Skeletal muscle satellite cell (primary cell): Measurements from ENCODE around the gene CARMIL3.
"Not testable (repeated sequence)": the region's sequence is repeated elsewhere in the genome, so short reads cannot be mapped to it uniquely, and the experiment has no call there.

Experiments
- H3K27me3 ChIP-seq: 2 replicates; pipeline ENCODE4 v1.7.0; 2013; ENCODE audit warnings: low read length; ENCODE audit not compliant: control insufficient read depth, insufficient read depth
- H3K36me3 ChIP-seq: 2 replicates; pipeline ENCODE4 v1.7.0; 2013; ENCODE audit warnings: mild to moderate bottlenecking, control low read depth, low read length; ENCODE audit not compliant: insufficient read depth
- H3K4me1 ChIP-seq: 2 replicates; pipeline ENCODE4 v1.7.0; 2013; ENCODE audit warnings: low read length; ENCODE audit not compliant: control insufficient read depth, insufficient read depth
- H3K4me2 ChIP-seq: 2 replicates; pipeline ENCODE4 v1.7.0; 2013; ENCODE audit warnings: mild to moderate bottlenecking, low read length
- H3K4me3 ChIP-seq: 2 replicates; pipeline ENCODE4 v1.7.0; 2013; ENCODE audit warnings: low read length
- H3K9ac ChIP-seq: 2 replicates; pipeline ENCODE4 v1.7.0; 2013; ENCODE audit warnings: mild to moderate bottlenecking, low read depth, low read length, moderate library complexity
- H3K9me3 ChIP-seq: replicated peaks from 2 replicates; pipeline ENCODE4 v1.7.0; 2013; ENCODE audit warnings: mild to moderate bottlenecking, control low read depth, low read length

CARMIL3 gene

GRCh38 chr14:24103451-24103850 lies 51.6 kb downstream of the CARMIL3 start:
- Histone ChIP-seq H3K9me3 (no peaks in the 10 kb centered on the region), H3K4me3 (no peak overlapping the region), H3K4me2 (no peak overlapping the region), H3K36me3 (peaks cover 9% of the 10 kb centered on the region), H3K27me3 (no peaks in the 10 kb centered on the region), H3K4me1 (peaks cover 4% of the 10 kb centered on the region), H3K9ac (no peak overlapping the region)

GRCh38 chr14:24105609-24106239 lies 53.9 kb downstream of the CARMIL3 start:
- not testable (repeated sequence) for H3K27me3 ChIP-seq, H3K4me1 ChIP-seq, H3K4me3 ChIP-seq, H3K36me3 ChIP-seq, H3K9me3 ChIP-seq, H3K4me2 ChIP-seq, H3K9ac ChIP-seq

GRCh38 chr14:24106672-24107271 lies 55.0 kb downstream of the CARMIL3 start:
- no peak overlapping the region for H3K9ac ChIP-seq
- no peaks in the 10 kb centered on the region for H3K36me3 ChIP-seq

GRCh38 chr14:24108336-24108874 lies 56.6 kb downstream of the CARMIL3 start:
- Histone ChIP-seq H3K9ac (no peak overlapping the region), H3K4me1 (peaks cover 8% of the 10 kb centered on the region), H3K9me3 (no peaks in the 10 kb centered on the region), H3K36me3 (no peaks in the 10 kb centered on the region), H3K4me2 (no peak overlapping the region), H3K27me3 (no peaks in the 10 kb centered on the region), H3K4me3 (no peak overlapping the region)

More at GRCh38 chr14:24106672-24107271, 55.0 kb downstream of the CARMIL3 start:
- Histone ChIP-seq H3K4me3 (no peak overlapping the region), H3K27me3 (no peaks in the 10 kb centered on the region), H3K4me2 (no peak overlapping the region), H3K9me3 (no peaks in the 10 kb centered on the region), H3K4me1 (peaks cover 6% of the 10 kb centered on the region)

GRCh38 chr14:24110060-24110459 lies 58.3 kb downstream of the CARMIL3 start:
- no peaks in the 10 kb centered on the region for H3K27me3 ChIP-seq
- H3K4me1 ChIP-seq: peaks cover 11% of the 10 kb centered on the region
- H3K4me3 ChIP-seq: no peak overlapping the region

GRCh38 chr14:24110523-24110922 lies 58.7 kb downstream of the CARMIL3 start:
- H3K4me1 ChIP-seq: peaks cover 13% of the 10 kb centered on the region
- no peak overlapping the region for H3K9ac ChIP-seq
- H3K36me3 ChIP-seq: no peaks in the 10 kb centered on the region
- no peak overlapping the region for H3K4me2 ChIP-seq
- H3K9me3 ChIP-seq: no peaks in the 10 kb centered on the region
- no peaks in the 10 kb centered on the region for H3K27me3 ChIP-seq
- no peak overlapping the region for H3K4me3 ChIP-seq

More at GRCh38 chr14:24110060-24110459, 58.3 kb downstream of the CARMIL3 start:
- no peak overlapping the region for H3K9ac ChIP-seq
- no peaks in the 10 kb centered on the region for H3K36me3 ChIP-seq
- H3K9me3 ChIP-seq: no peaks in the 10 kb centered on the region
- no peak overlapping the region for H3K4me2 ChIP-seq

- Histone ChIP-seq H3K9me3 (no peaks in the 10 kb centered on the region), H3K9ac (peak overlapping the region; percentile 91), H3K4me1 (peaks cover 13% of the 10 kb centered on the region), H3K27me3 (no peaks in the 10 kb centered on the region), H3K4me2 (peak overlapping the region; percentile 93), H3K36me3 (no peaks in the 10 kb centered on the region), H3K4me3 (peak overlapping the region; percentile 76)
Observed at GRCh38 chr14:24113379-24113800, 61.6 kb downstream of the CARMIL3 start.

- H3K9me3 ChIP-seq: no peaks in the 10 kb centered on the region
- peak overlapping the region; percentile 93 for H3K4me2 ChIP-seq
- peaks cover 11% of the 10 kb centered on the region for H3K4me1 ChIP-seq
- peak overlapping the region; percentile 76 for H3K4me3 ChIP-seq
- H3K36me3 ChIP-seq: peaks cover 5% of the 10 kb centered on the region
- H3K27me3 ChIP-seq: no peaks in the 10 kb centered on the region
- H3K9ac ChIP-seq: peak overlapping the region; percentile 91
Observed at GRCh38 chr14:24113801-24114531, 62.2 kb downstream of the CARMIL3 start.

- H3K4me1 ChIP-seq: peaks cover 11% of the 10 kb centered on the region
- H3K4me3 ChIP-seq: peak within 1 kb of the TSS; percentile 76
- H3K9me3 ChIP-seq: no peaks in the 10 kb centered on the region
- peaks cover 14% of the 10 kb centered on the region for H3K36me3 ChIP-seq
- H3K27me3 ChIP-seq: no peaks in the 10 kb centered on the region
- H3K9ac ChIP-seq: peak within 1 kb of the TSS; percentile 91
- peak within 1 kb of the TSS; percentile 93 for H3K4me2 ChIP-seq
Observed at GRCh38 chr14:24114532-24115421, 63.0 kb downstream of the CARMIL3 start, which contains the start of the genes DCAF11 and NRL. Gene DCAF11 (plus strand): TSS chr14:24114777. CDS start chr14:24115595, 818 bp downstream. Gene NRL (minus strand): TSS chr14:24114949. CDS start chr14:24082848, 32,101 bp downstream.

GRCh38 chr14:24115422-24116127 lies 63.8 kb downstream of the CARMIL3 start:
- peak overlapping the region; percentile 90 for H3K4me2 ChIP-seq
- peaks cover 11% of the 10 kb centered on the region for H3K4me1 ChIP-seq
- H3K9me3 ChIP-seq: no peaks in the 10 kb centered on the region
- peak overlapping the region; percentile 76 for H3K4me3 ChIP-seq
- no peaks in the 10 kb centered on the region for H3K27me3 ChIP-seq
- peaks cover 17% of the 10 kb centered on the region for H3K36me3 ChIP-seq
- H3K9ac ChIP-seq: peak overlapping the region; percentile 91
